ENCODE results near the gene GRIK3. TPM values are rescaled to one million over a fixed set of nuclear protein-coding genes. Genes with fewer than 3 reads are reported as not detected.

The GRIK3 gene
- total and polyA plus RNA-seq, 4 donors = 0.03 to 0.08 (median 0.05) TPM; not detected in 1

GRCh38 chr1:36922071-36922470 lies 112.2 kb downstream of the GRIK3 start:
- Histone ChIP-seq H3K9me3 (ENCODE audit: control insufficient read depth in 4 of 4, low read length in 3 of 4) (no peaks in the 10 kb centered on the region), H3K9ac (ENCODE audit: low read depth in 1 of 2, low read length in 2 of 2) (no peak overlapping the region), H3K4me1 (ENCODE audit: control insufficient read depth in 4 of 4, insufficient read depth in 4 of 4, low read length in 3 of 4) (no peaks in the 10 kb centered on the region), H3K4me3 (ENCODE audit: low read depth in 1 of 3, low read length in 3 of 3) (no peak overlapping the region), H3K27me3 (ENCODE audit: control insufficient read depth in 4 of 4, insufficient read depth in 4 of 4, low read length in 3 of 4) (no peaks in the 10 kb centered on the region), H3K27ac (ENCODE audit: low read depth in 1 of 2, low read length in 2 of 2) (no peak overlapping the region), H3K36me3 (ENCODE audit: control insufficient read depth in 4 of 4, insufficient read depth in 3 of 4, low read depth in 1 of 4, low read length in 3 of 4) (no peaks in the 10 kb centered on the region)
- TF ChIP-seq NR2F2 (IDR thresholded peaks at IDR 0.05) (no peak), HNF4A (conservative IDR thresholded peaks at IDR 0.05) (no peak), TAF1 (conservative IDR thresholded peaks at IDR 0.05) (no peak), ATF3 (IDR thresholded peaks at IDR 0.05) (no peak), REST (IDR thresholded peaks at IDR 0.05) (no peak), RAD21 (IDR thresholded peaks at IDR 0.05) (no peak), GABPA (IDR thresholded peaks at IDR 0.05 in 1 of 2, conservative IDR thresholded peaks at IDR 0.05 in 1 of 2) (no peak), CTCF (IDR thresholded peaks at IDR 0.05; ENCODE audit: low read depth, low read length, missing input control) (no peak), MAX (IDR thresholded peaks at IDR 0.05) (no peak), ZBTB33 (IDR thresholded peaks at IDR 0.05) (no peak), RXRA (IDR thresholded peaks at IDR 0.05) (no peak), FOXA2 (IDR thresholded peaks at IDR 0.05) (no peak), YY1 (IDR thresholded peaks at IDR 0.05) (no peak)
- WGBS = 48% methylated on average over 5 of the region's 5 CpGs
- DNase-seq (ENCODE audit: low spot score) = no peak

- no peak overlapping the region for H3K9ac ChIP-seq (ENCODE audit: low read depth in 1 of 2, low read length in 2 of 2)
- no peaks in the 10 kb centered on the region for H3K4me1 ChIP-seq (ENCODE audit: control insufficient read depth in 4 of 4, insufficient read depth in 4 of 4, low read length in 3 of 4)
- H3K36me3 ChIP-seq (ENCODE audit: control insufficient read depth in 4 of 4, insufficient read depth in 3 of 4, low read depth in 1 of 4, low read length in 3 of 4) = no peaks in the 10 kb centered on the region
- no peak overlapping the region for H3K27ac ChIP-seq (ENCODE audit: low read depth in 1 of 2, low read length in 2 of 2)
- WGBS = 65% methylated on average over 6 of the region's 6 CpGs
- no peaks in the 10 kb centered on the region for H3K9me3 ChIP-seq (ENCODE audit: control insufficient read depth in 4 of 4, low read length in 3 of 4)
- DNase-seq (ENCODE audit: low spot score) = no peak
- no peak overlapping the region for H3K4me3 ChIP-seq (ENCODE audit: low read depth in 1 of 3, low read length in 3 of 3)
- peaks cover 0 to 3% (median 0%) of the 10 kb centered on the region in 4 donors for H3K27me3 ChIP-seq (ENCODE audit: control insufficient read depth in 4 of 4, insufficient read depth in 4 of 4, low read length in 3 of 4)
- TF ChIP-seq EGR1 (IDR thresholded peaks at IDR 0.05; ENCODE audit: low read depth in 2 of 2) = no peak
- no peak for TF ChIP-seq SP1 (IDR thresholded peaks at IDR 0.05)
- TF ChIP-seq CTCF (IDR thresholded peaks at IDR 0.05; ENCODE audit: low read depth, low read length, missing input control) = no peak
- no peak for TF ChIP-seq FOXA2 (IDR thresholded peaks at IDR 0.05)
- TF ChIP-seq ZBTB33 (IDR thresholded peaks at IDR 0.05) = no peak
- no peak for TF ChIP-seq MAX (IDR thresholded peaks at IDR 0.05)
- TF ChIP-seq TAF1 (conservative IDR thresholded peaks at IDR 0.05) = no peak
- TF ChIP-seq GABPA (IDR thresholded peaks at IDR 0.05 in 1 of 2, conservative IDR thresholded peaks at IDR 0.05 in 1 of 2) = no peak
- no peak for TF ChIP-seq RXRA (IDR thresholded peaks at IDR 0.05)
Observed at GRCh38 chr1:36920801-36921405, 113.4 kb downstream of the GRIK3 start.

Data from liver (tissue), 9 donors.